ENCODE measurements around the gene RBP7.

Gene RBP7

GRCh38 chr1:10059342-10059718, 62.3 kb downstream of the RBP7 start:
- Mint-ChIP-seq H3K9me3 (no peaks in the 10 kb centered on the region), H3K27me3 (ENCODE audit: low read depth, poor library complexity) (no peaks in the 10 kb centered on the region), H3K4me3 (no peak overlapping the region), H3K27ac (peak overlapping the region; percentile 32), H3K4me1 (peaks cover 17% of the 10 kb centered on the region), H3K36me3 (ENCODE audit: low read depth) (peaks cover 21% of the 10 kb centered on the region)
- no peak for TF ChIP-seq CTCF (IDR thresholded peaks at IDR 0.05)
- DNase-seq: no peak

- no peak for DNase-seq
- Mint-ChIP-seq H3K4me3 (no peak overlapping the region), H3K27me3 (ENCODE audit: low read depth, poor library complexity) (no peaks in the 10 kb centered on the region), H3K27ac (no peak overlapping the region), H3K9me3 (no peaks in the 10 kb centered on the region), H3K4me1 (peaks cover 23% of the 10 kb centered on the region), H3K36me3 (ENCODE audit: low read depth) (peaks cover 19% of the 10 kb centered on the region)
- no peak for TF ChIP-seq CTCF (IDR thresholded peaks at IDR 0.05)
These were observed 63.5 kb downstream of the RBP7 start for GRCh38 chr1:10060311-10061100.

- TF ChIP-seq CTCF (IDR thresholded peaks at IDR 0.05): no peak
- no peaks in the 10 kb centered on the region for H3K27me3 Mint-ChIP-seq (ENCODE audit: low read depth, poor library complexity)
- no peak overlapping the region for H3K4me3 Mint-ChIP-seq
- peaks cover 19% of the 10 kb centered on the region for H3K36me3 Mint-ChIP-seq (ENCODE audit: low read depth)
- DNase-seq: no peak
- H3K4me1 Mint-ChIP-seq: peaks cover 23% of the 10 kb centered on the region
- no peaks in the 10 kb centered on the region for H3K9me3 Mint-ChIP-seq
- no peak overlapping the region for H3K27ac Mint-ChIP-seq
These were observed 64.2 kb downstream of the RBP7 start for GRCh38 chr1:10061276-10061675.

- Mint-ChIP-seq H3K9me3 (no peaks in the 10 kb centered on the region), H3K27me3 (ENCODE audit: low read depth, poor library complexity) (no peaks in the 10 kb centered on the region), H3K36me3 (ENCODE audit: low read depth) (peaks cover 11% of the 10 kb centered on the region), H3K4me1 (peaks cover 11% of the 10 kb centered on the region), H3K4me3 (no peak overlapping the region), H3K27ac (peak overlapping the region; percentile 76)
- no peak for TF ChIP-seq CTCF (IDR thresholded peaks at IDR 0.05)
- no peak for DNase-seq
These were observed 66.8 kb downstream of the RBP7 start for GRCh38 chr1:10063878-10064277.

GRCh38 chr1:10064416-10065343, 67.7 kb downstream of the RBP7 start:
- no peak overlapping the region for H3K4me3 Mint-ChIP-seq
- peaks cover 9% of the 10 kb centered on the region for H3K4me1 Mint-ChIP-seq
- no peak for TF ChIP-seq CTCF (IDR thresholded peaks at IDR 0.05)
- H3K9me3 Mint-ChIP-seq: no peaks in the 10 kb centered on the region
- no peaks in the 10 kb centered on the region for H3K27me3 Mint-ChIP-seq (ENCODE audit: low read depth, poor library complexity)
- H3K27ac Mint-ChIP-seq: no peak overlapping the region
- H3K36me3 Mint-ChIP-seq (ENCODE audit: low read depth): peaks cover 19% of the 10 kb centered on the region
- no peak for DNase-seq

Data from nephron progenitor cell (in vitro differentiated cells).